PFSK-1 (cell line): Measurements from ENCODE around the gene RNF141.

Source experiments
- FOXP2 ChIP-seq: optimal IDR thresholded peaks from 2 replicates; pipeline ENCODE3; 2011; ENCODE audit warnings: borderline replicate concordance, control low read depth, inconsistent platforms; ENCODE audit not compliant: insufficient read depth; ENCODE audit errors: extremely low read length, extremely low read depth
- POLR2AphosphoS5 ChIP-seq: IDR thresholded peaks from 2 replicates; pipeline ENCODE4 v1.6.1; 2012; ENCODE audit warnings: low read depth, mild to moderate bottlenecking, control low read depth, low read length, moderate library complexity
- SIN3A ChIP-seq: IDR thresholded peaks from 2 replicates; pipeline ENCODE4 v1.6.1; 2012; ENCODE audit warnings: mild to moderate bottlenecking, low read length, moderate library complexity, borderline replicate concordance; ENCODE audit not compliant: insufficient read depth
- TAF1 ChIP-seq: IDR thresholded peaks from 2 replicates; pipeline ENCODE4 v1.6.1; 2012; ENCODE audit warnings: low read length, control low read depth, borderline replicate concordance; ENCODE audit not compliant: insufficient read depth
- TF ChIP-seq, protein P1 (sequence below), 2 experiments: IDR thresholded peaks; 2 replicates each; pipeline versions ENCODE4 v1.6.1 to v1.8.0; 2011 to 2012; ENCODE audit warnings: low read depth in 2 of 2, low read length in 2 of 2, control low read depth in 1 of 2, inconsistent platforms in 1 of 2, mild to moderate bottlenecking in 1 of 2, moderate library complexity in 1 of 2; ENCODE audit not compliant: insufficient read depth in 1 of 2

RNF141 gene

DNA sequence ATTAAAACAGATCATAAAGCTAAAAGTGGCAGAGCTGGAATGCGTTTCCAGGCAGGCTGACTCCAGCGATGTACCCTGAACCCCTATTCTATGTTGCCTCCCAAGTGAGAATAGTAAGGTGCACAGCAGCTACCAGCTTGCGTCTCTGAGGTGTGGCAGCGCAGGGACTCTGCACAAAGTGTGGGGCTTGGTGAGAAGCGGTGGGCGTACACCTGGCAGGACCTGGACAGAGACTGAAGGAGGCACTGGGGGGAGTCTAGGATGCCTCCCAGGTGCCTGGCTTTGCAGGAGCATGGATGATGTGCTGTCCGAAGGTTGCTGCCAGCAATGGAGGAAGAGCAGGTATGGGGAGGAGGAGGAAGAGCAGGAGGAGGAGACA is 43.0 kb downstream of the RNF141 start:
- TF ChIP-seq POLR2AphosphoS5 (no peak), TAF1 (no peak), SIN3A (no peak), FOXP2 (no peak)
- TF ChIP-seq, protein P1, sequence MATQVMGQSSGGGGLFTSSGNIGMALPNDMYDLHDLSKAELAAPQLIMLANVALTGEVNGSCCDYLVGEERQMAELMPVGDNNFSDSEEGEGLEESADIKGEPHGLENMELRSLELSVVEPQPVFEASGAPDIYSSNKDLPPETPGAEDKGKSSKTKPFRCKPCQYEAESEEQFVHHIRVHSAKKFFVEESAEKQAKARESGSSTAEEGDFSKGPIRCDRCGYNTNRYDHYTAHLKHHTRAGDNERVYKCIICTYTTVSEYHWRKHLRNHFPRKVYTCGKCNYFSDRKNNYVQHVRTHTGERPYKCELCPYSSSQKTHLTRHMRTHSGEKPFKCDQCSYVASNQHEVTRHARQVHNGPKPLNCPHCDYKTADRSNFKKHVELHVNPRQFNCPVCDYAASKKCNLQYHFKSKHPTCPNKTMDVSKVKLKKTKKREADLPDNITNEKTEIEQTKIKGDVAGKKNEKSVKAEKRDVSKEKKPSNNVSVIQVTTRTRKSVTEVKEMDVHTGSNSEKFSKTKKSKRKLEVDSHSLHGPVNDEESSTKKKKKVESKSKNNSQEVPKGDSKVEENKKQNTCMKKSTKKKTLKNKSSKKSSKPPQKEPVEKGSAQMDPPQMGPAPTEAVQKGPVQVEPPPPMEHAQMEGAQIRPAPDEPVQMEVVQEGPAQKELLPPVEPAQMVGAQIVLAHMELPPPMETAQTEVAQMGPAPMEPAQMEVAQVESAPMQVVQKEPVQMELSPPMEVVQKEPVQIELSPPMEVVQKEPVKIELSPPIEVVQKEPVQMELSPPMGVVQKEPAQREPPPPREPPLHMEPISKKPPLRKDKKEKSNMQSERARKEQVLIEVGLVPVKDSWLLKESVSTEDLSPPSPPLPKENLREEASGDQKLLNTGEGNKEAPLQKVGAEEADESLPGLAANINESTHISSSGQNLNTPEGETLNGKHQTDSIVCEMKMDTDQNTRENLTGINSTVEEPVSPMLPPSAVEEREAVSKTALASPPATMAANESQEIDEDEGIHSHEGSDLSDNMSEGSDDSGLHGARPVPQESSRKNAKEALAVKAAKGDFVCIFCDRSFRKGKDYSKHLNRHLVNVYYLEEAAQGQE (IDR thresholded peaks at IDR 0.05; ENCODE audit: insufficient read depth in 1 of 2, low read depth in 2 of 2, low read length in 2 of 2) = no peak

DNA sequence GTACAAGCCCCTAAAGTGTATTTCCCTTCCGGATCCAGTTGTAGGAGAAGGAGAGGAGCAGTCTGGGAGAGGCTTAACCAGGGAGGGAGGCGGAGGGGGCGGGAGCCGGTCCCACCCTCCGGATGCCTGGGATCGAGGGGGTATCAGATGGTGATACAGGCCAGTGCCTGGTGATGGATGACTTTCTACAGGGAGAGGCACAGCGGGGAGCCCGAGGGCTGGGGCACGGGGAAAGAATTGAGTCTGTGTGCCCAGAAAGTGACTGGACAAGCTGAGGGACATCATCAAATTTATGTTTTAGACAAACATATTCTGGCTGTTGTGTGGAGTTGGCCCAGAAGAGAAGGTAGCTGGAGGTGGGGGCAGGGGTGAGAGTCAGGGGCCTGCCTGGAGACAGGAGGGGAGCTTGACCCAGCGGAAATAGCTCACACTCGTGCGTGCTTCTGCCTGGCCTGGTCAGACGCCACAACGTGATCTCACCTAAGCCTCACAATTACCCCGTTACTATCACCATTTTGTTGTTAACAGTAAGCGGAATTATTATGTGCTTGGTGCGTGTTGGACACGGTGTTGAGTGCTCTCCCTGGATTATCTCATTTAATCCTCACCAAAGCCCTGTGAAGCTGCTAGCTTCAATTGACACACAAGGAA is 43.5 kb downstream of the RNF141 start:
- TF ChIP-seq POLR2AphosphoS5 (no peak), TAF1 (no peak), FOXP2 (no peak), SIN3A (no peak)
- TF ChIP-seq, protein P1 (IDR thresholded peaks at IDR 0.05; ENCODE audit: insufficient read depth in 1 of 2, low read depth in 2 of 2, low read length in 2 of 2) = no peak

DNA sequence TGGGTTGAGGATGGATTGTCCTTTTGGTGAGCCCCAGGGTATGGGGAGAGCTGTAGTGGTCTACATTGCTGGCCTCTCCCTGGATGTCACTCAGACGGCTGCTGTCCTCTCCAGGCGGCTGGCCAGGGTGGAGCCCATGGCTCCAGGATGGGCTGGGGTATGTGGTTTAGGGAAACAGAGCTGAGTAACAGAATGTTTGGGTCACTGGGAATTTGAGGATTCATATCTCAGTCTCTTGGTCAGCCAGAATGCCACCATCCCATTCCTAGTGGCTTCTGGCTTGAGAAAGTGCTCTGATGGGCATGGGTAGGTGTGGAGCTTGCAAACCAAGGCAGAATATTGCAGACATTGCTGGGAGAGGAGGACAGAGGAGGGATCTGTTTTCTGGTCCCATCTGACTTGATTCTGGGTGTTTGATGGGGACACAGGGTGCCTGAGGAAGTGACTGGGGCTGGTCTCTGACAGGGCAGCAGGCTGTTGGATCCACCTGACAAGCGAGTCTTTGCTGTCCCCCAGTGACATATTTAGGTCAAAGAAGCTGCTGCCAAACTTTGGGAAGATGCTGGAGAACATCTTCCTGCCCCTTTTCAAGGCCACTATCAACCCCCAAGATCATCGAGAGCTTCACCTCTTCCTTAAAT is 44.6 kb downstream of the RNF141 start:
- TF ChIP-seq, protein P1 (IDR thresholded peaks at IDR 0.05; ENCODE audit: insufficient read depth in 1 of 2, low read depth in 2 of 2, low read length in 2 of 2) = no peak
- TF ChIP-seq FOXP2 (no peak), SIN3A (no peak), POLR2AphosphoS5 (no peak), TAF1 (no peak)

DNA sequence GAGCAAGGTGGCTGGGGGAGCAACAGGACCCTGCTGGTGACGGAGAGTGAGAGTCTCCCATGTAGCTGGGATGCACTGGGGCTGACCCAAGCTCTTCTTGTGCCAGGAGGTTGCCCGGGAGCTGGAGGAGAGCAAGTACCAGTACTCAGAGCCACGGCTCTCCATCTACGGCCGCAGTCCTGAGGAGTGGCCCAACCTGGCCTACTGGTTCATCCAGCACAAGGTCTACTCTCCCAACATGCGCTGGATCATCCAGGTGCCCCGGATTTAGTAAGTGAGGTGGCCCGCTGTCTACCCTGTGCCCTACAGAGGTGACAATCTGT is 45.6 kb downstream of the RNF141 start:
- TF ChIP-seq, protein P1 (IDR thresholded peaks at IDR 0.05; ENCODE audit: insufficient read depth in 1 of 2, low read depth in 2 of 2, low read length in 2 of 2) = no peak
- no peak for TF ChIP-seq SIN3A
